ENCODE measurements around the gene RAD18. TPM values are rescaled to one million over a fixed set of nuclear protein-coding genes. Genes with fewer than 3 reads are reported as not detected.

Gene RAD18
- total RNA-seq, 1 experiment from 2014 or later: 13.8 TPM

- Histone ChIP-seq H3K36me3 (ENCODE audit: control insufficient read depth, insufficient read depth, low read length) (no peaks in the 10 kb centered on the region; the same call in 1 of the 2 replicates), H3K9me3 (ENCODE audit: control insufficient read depth, insufficient read depth, low read depth, low read length) (no peaks in the 10 kb centered on the region), H3K27ac (ENCODE audit: low read length) (no peak overlapping the region), H3K27me3 (ENCODE audit: control insufficient read depth, insufficient read depth, low read length) (no peaks in the 10 kb centered on the region), H3K4me1 (ENCODE audit: control insufficient read depth, insufficient read depth, low read length) (no peaks in the 10 kb centered on the region), H3K4me3 (ENCODE audit: low read depth in 2 of 2, low read length in 2 of 2) (no peak overlapping the region)
- ChIA-PET CTCF (no interaction called here), POLR2A (no interaction called here)
- intact Hi-C loops (cut with micrococcal nuclease; ENCODE audit: unreplicated experiment): no loop called here
- DNase-seq (ENCODE audit: low read depth, low spot score) (no peak), ATAC-seq (no peak)
- TF ChIP-seq SIN3A (IDR thresholded peaks at IDR 0.05; ENCODE audit: borderline replicate concordance, insufficient read depth, low read depth, low read length) (no peak), TCF7L2 (IDR thresholded peaks at IDR 0.05; ENCODE audit: low read depth, low read length) (no peak), POLR2AphosphoS5 (IDR thresholded peaks at IDR 0.05; ENCODE audit: low read depth, low read length) (no peak), CTCF (IDR thresholded peaks at IDR 0.05) (no peak), REST (IDR thresholded peaks at IDR 0.05; ENCODE audit: insufficient read depth in 1 of 2, low read depth in 2 of 2, low read length in 1 of 2) (no peak)
- BruUV-seq (replicated peaks): no TSS peak
- in situ Hi-C loops (cut with HindIII; ENCODE audit: low pct_unique_long_range_greater_than_20kb, low sequenced_read_pairs): no loop called here
These were observed 67.4 kb downstream of the RAD18 start for GRCh38 chr3:8895829-8896228.

- Histone ChIP-seq H3K27ac (ENCODE audit: low read length) (no peak overlapping the region), H3K9me3 (ENCODE audit: control insufficient read depth, insufficient read depth, low read depth, low read length) (no peaks in the 10 kb centered on the region), H3K36me3 (ENCODE audit: control insufficient read depth, insufficient read depth, low read length) (no peaks in the 10 kb centered on the region; the same call in 1 of the 2 replicates), H3K27me3 (ENCODE audit: control insufficient read depth, insufficient read depth, low read length) (no peaks in the 10 kb centered on the region), H3K4me3 (ENCODE audit: low read depth in 2 of 2, low read length in 2 of 2) (no peak overlapping the region), H3K4me1 (ENCODE audit: control insufficient read depth, insufficient read depth, low read length) (no peaks in the 10 kb centered on the region)
- ChIA-PET POLR2A (no interaction called here), CTCF (no interaction called here)
- DNase-seq (ENCODE audit: low read depth, low spot score) (no peak), ATAC-seq (no peak)
- in situ Hi-C loops (cut with HindIII; ENCODE audit: low pct_unique_long_range_greater_than_20kb, low sequenced_read_pairs) (no loop called here), intact Hi-C loops (cut with micrococcal nuclease; ENCODE audit: unreplicated experiment) (no loop called here)
- BruUV-seq (replicated peaks): no TSS peak
- no peak for TF ChIP-seq POLR2AphosphoS5 (IDR thresholded peaks at IDR 0.05; ENCODE audit: low read depth, low read length)
- TF ChIP-seq CTCF (IDR thresholded peaks at IDR 0.05): no peak
- TF ChIP-seq TCF7L2 (IDR thresholded peaks at IDR 0.05; ENCODE audit: low read depth, low read length): no peak
- no peak for TF ChIP-seq SIN3A (IDR thresholded peaks at IDR 0.05; ENCODE audit: borderline replicate concordance, insufficient read depth, low read depth, low read length)
- TF ChIP-seq REST (IDR thresholded peaks at IDR 0.05; ENCODE audit: insufficient read depth in 1 of 2, low read depth in 2 of 2, low read length in 1 of 2): no peak
These were observed 70.3 kb downstream of the RAD18 start for GRCh38 chr3:8893001-8893400.

All from Panc1 (cell line).